ENCODE measurements around the gene HPCAL1. TPM values are rescaled to one million over a fixed set of nuclear protein-coding genes. Genes with fewer than 3 reads are reported as not detected.

The HPCAL1 gene
- total RNA-seq, 3 donors from 2014 or later, result 42.0 to 98.1 (median 47.7) TPM

DNA sequence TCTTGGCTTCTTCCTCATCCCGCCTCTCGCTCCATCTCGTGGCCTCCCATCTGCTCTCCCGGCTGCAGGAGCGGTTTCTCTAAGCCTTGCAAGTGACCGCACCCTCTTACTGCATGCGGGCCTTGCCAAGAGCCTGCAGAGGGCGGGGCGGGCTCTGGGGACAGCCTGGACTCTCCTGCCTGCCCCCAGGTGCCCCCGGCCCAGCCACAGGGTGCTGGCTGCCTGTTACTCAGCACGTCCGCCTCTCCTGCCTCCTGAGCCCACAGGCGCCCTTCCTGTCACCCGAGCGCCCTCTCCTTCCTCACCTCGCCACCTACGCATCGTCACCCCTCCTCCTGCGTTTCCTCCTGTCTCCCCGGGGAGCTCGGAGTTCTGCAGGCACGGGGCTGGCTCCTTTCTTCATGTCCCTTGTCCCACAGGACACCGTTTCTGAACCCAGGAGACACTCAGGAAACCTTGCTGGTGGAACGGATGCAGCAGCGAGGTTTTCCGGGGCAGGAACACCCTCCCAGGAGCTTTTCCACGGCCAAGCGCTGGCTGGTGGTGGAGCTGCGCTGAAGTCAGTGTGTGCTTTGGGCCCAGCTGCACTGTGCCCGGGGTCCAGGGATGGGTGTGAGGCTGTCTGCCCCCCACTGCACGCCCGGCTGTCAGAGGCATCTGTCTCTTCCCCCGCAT is 28.5 kb downstream of the HPCAL1 start:
- ATAC-seq, result peak; percentile 69
- TF ChIP-seq, protein P1, sequence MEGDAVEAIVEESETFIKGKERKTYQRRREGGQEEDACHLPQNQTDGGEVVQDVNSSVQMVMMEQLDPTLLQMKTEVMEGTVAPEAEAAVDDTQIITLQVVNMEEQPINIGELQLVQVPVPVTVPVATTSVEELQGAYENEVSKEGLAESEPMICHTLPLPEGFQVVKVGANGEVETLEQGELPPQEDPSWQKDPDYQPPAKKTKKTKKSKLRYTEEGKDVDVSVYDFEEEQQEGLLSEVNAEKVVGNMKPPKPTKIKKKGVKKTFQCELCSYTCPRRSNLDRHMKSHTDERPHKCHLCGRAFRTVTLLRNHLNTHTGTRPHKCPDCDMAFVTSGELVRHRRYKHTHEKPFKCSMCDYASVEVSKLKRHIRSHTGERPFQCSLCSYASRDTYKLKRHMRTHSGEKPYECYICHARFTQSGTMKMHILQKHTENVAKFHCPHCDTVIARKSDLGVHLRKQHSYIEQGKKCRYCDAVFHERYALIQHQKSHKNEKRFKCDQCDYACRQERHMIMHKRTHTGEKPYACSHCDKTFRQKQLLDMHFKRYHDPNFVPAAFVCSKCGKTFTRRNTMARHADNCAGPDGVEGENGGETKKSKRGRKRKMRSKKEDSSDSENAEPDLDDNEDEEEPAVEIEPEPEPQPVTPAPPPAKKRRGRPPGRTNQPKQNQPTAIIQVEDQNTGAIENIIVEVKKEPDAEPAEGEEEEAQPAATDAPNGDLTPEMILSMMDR (IDR thresholded peaks at IDR 0.05), result no peak
- Histone ChIP-seq H3K4me1 (ENCODE audit: low read depth) (peaks cover 37% of the 10 kb centered on the region), H3K9me3 (no peaks in the 10 kb centered on the region), H3K36me3 (ENCODE audit: low read depth) (no peaks in the 10 kb centered on the region), H3K4me3 (no peak overlapping the region)
- peak; percentile 70 to 91 (median 76) for DNase-seq
- intact Hi-C loops (cut with DNase I, micrococcal nuclease), result no loop called here

DNA sequence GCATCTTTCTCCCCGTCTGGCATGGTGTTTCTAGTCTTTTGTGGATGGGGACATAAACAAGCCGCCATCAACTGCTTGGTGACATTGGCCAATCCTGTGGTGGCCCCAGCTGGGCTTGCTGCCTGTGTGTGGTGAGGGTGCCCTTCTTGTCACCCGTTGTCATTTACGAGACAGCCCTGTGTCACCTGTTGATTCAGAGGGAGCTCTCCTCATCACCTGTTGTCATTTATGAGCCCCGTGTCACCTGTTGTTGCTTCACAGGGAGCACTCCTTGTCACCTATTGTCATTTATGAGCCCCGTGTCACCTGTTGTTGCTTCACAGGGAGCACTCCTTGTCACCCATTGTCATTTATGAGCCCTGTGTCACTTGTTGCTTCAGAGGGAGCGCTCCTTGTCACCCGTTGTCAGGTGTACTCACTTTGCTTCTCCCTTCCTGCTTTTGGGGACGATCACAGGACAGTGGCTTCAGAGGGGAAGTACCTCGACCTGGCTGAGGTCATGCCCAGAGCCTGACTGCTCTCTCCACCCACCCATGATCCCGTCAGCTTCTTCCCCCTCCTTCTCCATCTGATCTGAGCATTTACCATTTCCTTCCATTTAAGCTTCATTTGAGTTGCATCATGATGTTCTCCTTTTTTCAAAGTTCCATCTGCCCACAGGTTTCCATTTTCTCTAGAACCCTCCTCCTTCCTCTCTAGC is 29.1 kb downstream of the HPCAL1 start:
- ATAC-seq (peak; percentile 62), DNase-seq (peak in 2 of 3 donors; percentile 34 to 59)
- Histone ChIP-seq H3K36me3 (ENCODE audit: low read depth) (no peaks in the 10 kb centered on the region), H3K4me3 (no peak overlapping the region), H3K4me1 (ENCODE audit: low read depth) (peaks cover 30% of the 10 kb centered on the region), H3K9me3 (no peaks in the 10 kb centered on the region)
- TF ChIP-seq, protein P1 (IDR thresholded peaks at IDR 0.05), result no peak
- intact Hi-C loops (cut with DNase I, micrococcal nuclease), result no loop called here

DNA sequence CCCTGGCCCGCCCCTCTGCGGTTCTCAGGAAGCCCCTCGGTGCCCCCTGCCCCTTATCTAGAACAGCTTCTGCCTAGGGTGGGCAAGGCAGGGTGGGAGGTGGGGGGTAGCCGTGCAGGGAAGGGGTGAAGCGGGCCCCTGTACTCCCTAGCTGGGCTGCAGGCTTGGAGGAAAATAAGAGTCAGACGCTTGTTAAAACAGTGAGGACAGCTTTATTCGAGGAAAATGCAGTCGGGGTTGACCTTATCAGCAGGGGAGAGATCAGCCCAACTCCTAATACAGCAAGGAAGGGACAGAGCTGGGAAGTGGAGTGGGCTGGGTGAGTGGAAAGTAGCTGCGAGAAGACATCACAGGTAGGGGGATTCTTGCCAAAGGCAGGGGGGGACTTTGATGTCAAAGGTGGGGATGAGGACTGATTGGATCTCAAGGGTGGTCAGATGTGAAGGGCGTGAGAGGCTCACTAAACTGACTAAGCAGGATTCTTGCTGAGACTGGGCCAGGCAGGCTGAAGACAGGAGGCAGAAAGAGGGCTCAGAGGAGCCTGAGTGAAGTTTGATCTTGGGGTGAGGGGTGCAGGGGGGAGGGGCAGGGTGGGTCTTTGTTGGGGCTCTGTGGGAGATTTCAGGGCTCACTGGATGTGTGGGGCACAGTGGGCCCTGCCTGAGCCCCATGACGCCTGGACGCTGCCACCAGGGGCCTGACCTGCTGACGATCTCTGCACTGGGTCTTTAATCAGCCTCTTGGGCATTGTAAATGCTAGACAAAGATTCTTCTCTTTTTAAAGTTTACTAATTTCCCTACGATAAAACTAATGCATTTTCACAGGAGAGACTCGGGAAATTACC is 29.9 kb downstream of the HPCAL1 start:
- no peak for DNase-seq
- H3K4me3 ChIP-seq, result no peak overlapping the region
- intact Hi-C loops (cut with DNase I, micrococcal nuclease), result no loop called here
- TF ChIP-seq, protein P1 (IDR thresholded peaks at IDR 0.05), result no peak
- ATAC-seq, result no peak
- peaks cover 30% of the 10 kb centered on the region for H3K4me1 ChIP-seq (ENCODE audit: low read depth)
- no peaks in the 10 kb centered on the region for H3K36me3 ChIP-seq (ENCODE audit: low read depth)
- H3K9me3 ChIP-seq, result no peaks in the 10 kb centered on the region

DNA sequence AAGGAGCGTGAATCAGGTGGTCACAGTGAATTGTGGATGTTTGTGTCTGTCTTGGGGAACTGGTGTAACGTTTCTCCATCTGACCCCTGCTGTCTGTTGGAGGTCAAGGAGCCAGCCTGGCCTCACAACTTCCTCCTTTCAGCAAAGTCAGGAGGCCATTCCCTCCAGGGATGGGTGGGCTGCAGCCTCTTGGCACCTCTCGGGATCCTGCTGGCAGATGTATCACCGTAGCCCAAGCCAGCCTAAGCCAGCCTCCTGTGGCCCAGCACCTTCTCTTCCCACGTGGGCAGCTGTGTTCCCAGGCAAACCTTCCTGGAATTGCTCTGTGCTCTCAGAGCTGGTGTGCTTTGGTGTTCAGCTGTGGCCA is 30.5 kb downstream of the HPCAL1 start:
- ATAC-seq, result no peak

DNA sequence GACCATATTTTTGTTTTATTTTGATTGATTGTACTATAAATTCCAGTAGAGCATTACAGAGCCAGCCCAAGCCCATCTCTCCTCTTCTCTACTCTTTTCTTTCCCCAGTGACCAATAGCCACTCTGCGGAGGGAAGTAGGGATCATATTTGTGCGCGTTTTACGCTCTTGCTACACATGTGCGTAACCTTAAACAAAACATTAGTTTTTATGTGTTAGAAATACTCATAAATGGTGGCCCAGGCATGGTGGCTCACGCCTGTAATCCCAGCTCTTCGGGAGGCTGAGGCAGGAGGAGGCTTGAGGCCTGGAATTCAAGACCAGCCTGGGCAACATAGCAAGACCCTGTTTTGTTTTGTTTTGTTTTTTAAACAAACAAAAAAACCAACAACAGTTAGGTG is 31.3 kb downstream of the HPCAL1 start:
- Histone ChIP-seq H3K4me1 (ENCODE audit: low read depth) (peaks cover 30% of the 10 kb centered on the region), H3K36me3 (ENCODE audit: low read depth) (no peaks in the 10 kb centered on the region), H3K9me3 (no peaks in the 10 kb centered on the region), H3K4me3 (no peak overlapping the region)
- DNase-seq (no peak), ATAC-seq (no peak)
- TF ChIP-seq, protein P1 (IDR thresholded peaks at IDR 0.05), result no peak
- intact Hi-C loops (cut with DNase I, micrococcal nuclease), result no loop called here

More for the DNA sequence above, 30.5 kb downstream of the HPCAL1 start:
- no peak overlapping the region for H3K4me3 ChIP-seq
- TF ChIP-seq, protein P1 (IDR thresholded peaks at IDR 0.05), result no peak
- peaks cover 30% of the 10 kb centered on the region for H3K4me1 ChIP-seq (ENCODE audit: low read depth)
- intact Hi-C loops (cut with DNase I, micrococcal nuclease), result no loop called here
- no peak for DNase-seq
- no peaks in the 10 kb centered on the region for H3K9me3 ChIP-seq
- no peaks in the 10 kb centered on the region for H3K36me3 ChIP-seq (ENCODE audit: low read depth)
